B cell (primary cell): Measurements from ENCODE around the gene KRT37. TPM values are rescaled to one million over a fixed set of nuclear protein-coding genes. Genes with fewer than 3 reads are reported as not detected.
"Not testable (repeated sequence)": the region's sequence is repeated elsewhere in the genome, so short reads cannot be mapped to it uniquely, and the experiment has no call there.

Experiments
- ATAC-seq: fragments of 200-7000 bp; cut with Tn5 transposase; one replicate; pipeline ENCODE4 v1.10.0; 2021; ENCODE audit warnings: low read depth, mild to moderate bottlenecking, moderate number of reproducible peaks, moderate library complexity
- CTCF ChIA-PET: fragments of 350-600 bp; sonication (Branson Sonifier 250); formaldehyde crosslinking; loops from one replicate; lab custom pipeline; 2021; ENCODE audit warnings: antibody characterized with exemption, inconsistent platforms; lab: Charles Lee
- POLR2A ChIA-PET: fragments of 350-600 bp; sonication (Branson Sonifier 250); formaldehyde crosslinking; loops from one replicate; lab custom pipeline; 2021; ENCODE audit warnings: antibody characterized with exemption; lab: Charles Lee
- DNase-seq: peaks from one replicate; pipeline ENCODE4 v3.0.0; 2013
- H2AFZ ChIP-seq: 2 replicates; pipeline ENCODE4 v1.6.1; 2012; ENCODE audit warnings: mild to moderate bottlenecking, low read depth, low read length; ENCODE audit not compliant: insufficient read depth, poor library complexity, severe bottlenecking
- H3K27ac ChIP-seq, 2 donors: 1 replicate in 1 of 2; 2 replicates in 1 of 2; pipeline ENCODE4 v1.5.1; 2012 to 2013; ENCODE audit warnings: low read length in 2 of 2, mild to moderate bottlenecking in 2 of 2, moderate library complexity in 1 of 2
- H3K27me3 ChIP-seq, 4 experiments: fragments of 200-600 bp in 1 of 4; sonication (generic) in 1 of 4; replicated peaks in 1 of 4; 1 replicate in 2 of 4; 2 replicates in 2 of 4; pipeline versions ENCODE4 v1.6.1 to v1.7.0; 2013 to 2016; ENCODE audit warnings: low read length in 3 of 4, mild to moderate bottlenecking in 2 of 4, mixed read lengths in 1 of 4, moderate library complexity in 1 of 4; ENCODE audit not compliant: insufficient read depth in 4 of 4, control insufficient read depth in 3 of 4; ENCODE audit errors: control extremely low read depth in 1 of 4
- H3K36me3 ChIP-seq, 2 experiments: replicated peaks in 1 of 2; 1 replicate in 1 of 2; 2 replicates in 1 of 2; pipeline versions ENCODE4 v1.6.1 to v1.7.1; 2013; ENCODE audit warnings: low read length in 1 of 2; ENCODE audit not compliant: insufficient read depth in 2 of 2, control insufficient read depth in 1 of 2; ENCODE audit errors: control extremely low read depth in 1 of 2, extremely low read depth in 1 of 2
- H3K4me1 ChIP-seq, 2 donors: fragments of 200-600 bp in 1 of 2; sonication (generic) in 1 of 2; 1 replicate in 1 of 2; 2 replicates in 1 of 2; pipeline versions ENCODE4 v1.5.1 to v1.6.1; 2013 to 2017; ENCODE audit warnings: low read length in 2 of 2; ENCODE audit not compliant: control insufficient read depth in 2 of 2, insufficient read depth in 2 of 2
- H3K4me2 ChIP-seq: replicated peaks from 2 replicates; pipeline ENCODE3; 2012; ENCODE audit warnings: mild to moderate bottlenecking, low read depth, low read length; ENCODE audit not compliant: poor library complexity, severe bottlenecking
- H3K4me3 ChIP-seq, 5 experiments: fragments of 200-600 bp in 1 of 5; sonication (generic) in 1 of 5; 1 replicate in 3 of 5; 2 replicates in 2 of 5; pipeline versions ENCODE4 v1.5.1 to v1.7.0; 2011 to 2016; ENCODE audit warnings: low read length in 4 of 5, mild to moderate bottlenecking in 4 of 5, low read depth in 2 of 5, control low read depth in 1 of 5, moderate library complexity in 1 of 5; ENCODE audit not compliant: insufficient read depth in 1 of 5; ENCODE audit errors: control extremely low read depth in 1 of 5, extremely low read depth in 1 of 5
- H3K79me2 ChIP-seq: fragments of 200-600 bp; sonication (generic); one replicate; pipeline ENCODE4 v1.6.0; 2016; ENCODE audit warnings: low read length; ENCODE audit not compliant: control insufficient read depth, insufficient read depth
- H3K9ac ChIP-seq: fragments of 200-600 bp; sonication (generic); 2 replicates; pipeline ENCODE4 v1.6.1; 2017; ENCODE audit warnings: mild to moderate bottlenecking, low read length, moderate library complexity
- H3K9me3 ChIP-seq, 3 donors: one replicate each; pipeline versions ENCODE4 v1.6.1 to v1.7.1; 2013; ENCODE audit warnings: low read length in 2 of 3; ENCODE audit not compliant: control insufficient read depth in 2 of 3, insufficient read depth in 1 of 3; ENCODE audit errors: control extremely low read depth in 1 of 3
- H4K20me1 ChIP-seq: 2 replicates; pipeline ENCODE4 v1.6.0; 2012; ENCODE audit warnings: mild to moderate bottlenecking, low read length; ENCODE audit not compliant: insufficient read depth, control insufficient read depth, poor library complexity, severe bottlenecking
- H3K27ac Mint-ChIP-seq: one replicate; pipeline ENCODE4 v1.8.0; 2021; ENCODE audit warnings: mixed read lengths
- H3K27me3 Mint-ChIP-seq: one replicate; pipeline ENCODE4 v1.8.0; 2021; ENCODE audit warnings: mixed read lengths
- H3K4me1 Mint-ChIP-seq: one replicate; pipeline ENCODE4 v1.8.0; 2021; ENCODE audit warnings: mixed read lengths
- H3K4me3 Mint-ChIP-seq: one replicate; pipeline ENCODE4 v1.8.0; 2021; ENCODE audit warnings: mixed read lengths
- H3K9me3 Mint-ChIP-seq: one replicate; pipeline ENCODE4 v1.8.0; 2022; ENCODE audit warnings: mixed read lengths; ENCODE audit not compliant: insufficient read depth
- EZH2 ChIP-seq: IDR thresholded peaks from 2 replicates; pipeline ENCODE4 v1.6.1; 2012; ENCODE audit warnings: borderline replicate concordance, low read depth, mild to moderate bottlenecking, moderate library complexity, low read length; ENCODE audit not compliant: insufficient read depth, poor library complexity, severe bottlenecking
- WGBS: methylation state at CpG from one replicate; pipeline ENCODE4 v1.1.5; 2013; ENCODE audit warnings: missing lambda C conversion rate; ENCODE audit not compliant: insufficient coverage; 5-methylcytosine and 5-hydroxymethylcytosine counted together
- intact Hi-C: fragments of 100-400 bp; cut with micrococcal nuclease; formaldehyde crosslinking; loops from one replicate; pipeline ENCODE4 v1.10.0; 2022
- polyA plus RNA-seq: library from polyadenylated mRNA; depleted of rRNA; stranded (reverse); fragments of >200 nt; gene quantifications from 2 replicates; pipeline ENCODE4 v1.2.3, GENCODE V29; 2012
- total RNA-seq, 2 donors: library from RNA; stranded (reverse); fragments of 120-200 nt in 1 of 2; gene quantifications; 1 replicate in 1 of 2; 2 replicates in 1 of 2; pipeline versions ENCODE4 v1.2.3 to v1.2.4, GENCODE V29; 2013 to 2022
- TF ChIP-seq, protein P1 (sequence below): fragments of 200-600 bp; IDR thresholded peaks from one replicate; pipeline ENCODE4 v1.8.0; 2022; ENCODE audit warnings: antibody characterized with exemption, mild to moderate bottlenecking

Gene KRT37
- total and polyA plus RNA-seq, 2 donors (not counting 1 experiment from before 2014, with no cell fraction given): not detected

- no CpG with 5 or more reads among the region's 1 CpG for WGBS
- POLR2A ChIA-PET: no interaction called here
- CTCF ChIA-PET: no interaction called here
These were observed 40.7 kb downstream of the KRT37 start for GRCh38 chr17:41383690-41384089.

DNA sequence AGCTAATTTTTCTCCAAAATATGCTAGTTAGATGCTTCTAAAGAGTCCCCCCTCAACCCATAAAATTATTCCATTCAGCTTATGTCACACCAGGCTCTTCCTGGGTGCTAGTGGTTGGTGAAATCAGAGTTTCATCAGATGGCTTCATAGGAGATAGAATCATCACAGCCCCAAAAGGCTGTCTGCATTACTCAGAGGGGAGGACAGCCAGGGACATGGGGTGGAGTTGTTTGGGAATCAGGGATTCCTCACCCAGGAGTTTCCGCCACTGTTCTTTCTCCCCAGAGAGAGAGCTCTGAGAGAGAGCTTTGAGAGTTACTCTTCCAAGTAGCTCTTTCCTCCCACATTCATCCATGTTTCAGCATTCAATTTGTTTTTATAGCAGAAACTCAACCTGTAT is 42.0 kb downstream of the KRT37 start:
- peaks cover 8% of the 10 kb centered on the region for H3K27me3 Mint-ChIP-seq
- H3K9me3 ChIP-seq: peaks cover 0 to 14% (median 9%) of the 10 kb centered on the region in 3 donors
- H3K4me3 ChIP-seq: no peak overlapping the region
- no peaks in the 10 kb centered on the region for H3K79me2 ChIP-seq
- no peak for DNase-seq
- POLR2A ChIA-PET: no interaction called here
- H3K27ac Mint-ChIP-seq: no peak overlapping the region
- H3K27ac ChIP-seq: no peak overlapping the region
- peaks cover 0 to 7% (median 1%) of the 10 kb centered on the region in 4 experiments for H3K27me3 ChIP-seq
- no peaks in the 10 kb centered on the region for H3K36me3 ChIP-seq
- CTCF ChIA-PET: no interaction called here
- peaks cover 9% of the 10 kb centered on the region for H3K9me3 Mint-ChIP-seq
- no peak for ATAC-seq
- no peak overlapping the region for H3K9ac ChIP-seq
- H3K4me3 Mint-ChIP-seq: no peak overlapping the region
- WGBS: no CpG with 5 or more reads among the region's 1 CpG
- H3K4me1 Mint-ChIP-seq: no peaks in the 10 kb centered on the region
- no peak for TF ChIP-seq EZH2
- TF ChIP-seq, protein P1, sequence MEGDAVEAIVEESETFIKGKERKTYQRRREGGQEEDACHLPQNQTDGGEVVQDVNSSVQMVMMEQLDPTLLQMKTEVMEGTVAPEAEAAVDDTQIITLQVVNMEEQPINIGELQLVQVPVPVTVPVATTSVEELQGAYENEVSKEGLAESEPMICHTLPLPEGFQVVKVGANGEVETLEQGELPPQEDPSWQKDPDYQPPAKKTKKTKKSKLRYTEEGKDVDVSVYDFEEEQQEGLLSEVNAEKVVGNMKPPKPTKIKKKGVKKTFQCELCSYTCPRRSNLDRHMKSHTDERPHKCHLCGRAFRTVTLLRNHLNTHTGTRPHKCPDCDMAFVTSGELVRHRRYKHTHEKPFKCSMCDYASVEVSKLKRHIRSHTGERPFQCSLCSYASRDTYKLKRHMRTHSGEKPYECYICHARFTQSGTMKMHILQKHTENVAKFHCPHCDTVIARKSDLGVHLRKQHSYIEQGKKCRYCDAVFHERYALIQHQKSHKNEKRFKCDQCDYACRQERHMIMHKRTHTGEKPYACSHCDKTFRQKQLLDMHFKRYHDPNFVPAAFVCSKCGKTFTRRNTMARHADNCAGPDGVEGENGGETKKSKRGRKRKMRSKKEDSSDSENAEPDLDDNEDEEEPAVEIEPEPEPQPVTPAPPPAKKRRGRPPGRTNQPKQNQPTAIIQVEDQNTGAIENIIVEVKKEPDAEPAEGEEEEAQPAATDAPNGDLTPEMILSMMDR: no peak
- H2AFZ ChIP-seq: no peak overlapping the region
- no peaks in the 10 kb centered on the region for H4K20me1 ChIP-seq
- intact Hi-C loops: no loop called here
- H3K4me1 ChIP-seq: no peaks in the 10 kb centered on the region
- H3K4me2 ChIP-seq: no peak overlapping the region

More at GRCh38 chr17:41383690-41384089, 40.7 kb downstream of the KRT37 start:
- Histone ChIP-seq H3K4me1 (no peaks in the 10 kb centered on the region), H3K9me3 (peaks cover 0 to 18% (median 11%) of the 10 kb centered on the region in 3 donors), H3K36me3 (no peaks in the 10 kb centered on the region), H3K4me3 (no peak overlapping the region), H3K79me2 (no peaks in the 10 kb centered on the region), H3K4me2 (no peak overlapping the region), H4K20me1 (no peaks in the 10 kb centered on the region), H3K27ac (no peak overlapping the region), H3K9ac (no peak overlapping the region), H3K27me3 (peaks cover 0 to 10% (median 1%) of the 10 kb centered on the region in 4 experiments), H2AFZ (no peak overlapping the region)
- Mint-ChIP-seq H3K27me3 (peaks cover 15% of the 10 kb centered on the region), H3K4me1 (no peaks in the 10 kb centered on the region), H3K4me3 (no peak overlapping the region), H3K9me3 (peaks cover 13% of the 10 kb centered on the region), H3K27ac (no peak overlapping the region)
- TF ChIP-seq EZH2: no peak
- TF ChIP-seq, protein P1: no peak
- DNase-seq: no peak
- intact Hi-C loops: no loop called here
- ATAC-seq: no peak

DNA sequence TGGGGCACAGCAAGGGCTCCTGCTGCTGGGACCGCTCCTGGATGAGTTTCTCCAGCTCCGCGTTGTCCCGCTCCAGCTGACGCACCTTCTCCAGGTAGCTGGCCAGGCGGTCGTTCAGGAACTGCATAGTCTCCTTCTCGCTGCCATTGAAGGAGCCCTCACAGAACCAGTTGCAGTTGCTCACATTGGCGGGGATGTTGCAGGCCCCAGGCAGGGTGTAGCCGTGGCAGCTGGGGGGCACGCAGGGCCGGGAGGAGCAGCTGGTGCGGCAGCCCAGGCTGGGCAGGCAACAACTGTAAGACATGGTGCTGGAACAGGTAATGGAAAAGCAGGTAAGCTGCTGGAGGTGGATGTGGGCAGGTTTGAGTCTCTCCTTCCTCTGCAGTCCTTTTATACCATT is 42.4 kb downstream of the KRT37 start, which contains the start of gene KRT34:
TSS of gene KRT34 (minus strand) at position 364 of the 400 bp plus-strand sequence. CDS start at position 304, 60 bp downstream.
- H3K9me3 Mint-ChIP-seq, ATAC-seq, intact Hi-C loops, H3K4me2 ChIP-seq, CTCF ChIA-PET, H2AFZ ChIP-seq, H3K4me1 Mint-ChIP-seq, H3K4me3 ChIP-seq, H3K27me3 ChIP-seq, H3K4me3 Mint-ChIP-seq, H3K27ac ChIP-seq, H3K27me3 Mint-ChIP-seq, H3K36me3 ChIP-seq, H3K27ac Mint-ChIP-seq, POLR2A ChIA-PET, H3K4me1 ChIP-seq, H3K9ac ChIP-seq, H3K9me3 ChIP-seq, H3K79me2 ChIP-seq, DNase-seq, H4K20me1 ChIP-seq: not testable (repeated sequence)
- WGBS: 97% methylated on average over 7 of the region's 13 CpGs
